ENCODE results near the gene POLR2J3.
"Not testable (repeated sequence)": the region's sequence is repeated elsewhere in the genome, so short reads cannot be mapped to it uniquely, and the experiment has no call there.

DNA sequence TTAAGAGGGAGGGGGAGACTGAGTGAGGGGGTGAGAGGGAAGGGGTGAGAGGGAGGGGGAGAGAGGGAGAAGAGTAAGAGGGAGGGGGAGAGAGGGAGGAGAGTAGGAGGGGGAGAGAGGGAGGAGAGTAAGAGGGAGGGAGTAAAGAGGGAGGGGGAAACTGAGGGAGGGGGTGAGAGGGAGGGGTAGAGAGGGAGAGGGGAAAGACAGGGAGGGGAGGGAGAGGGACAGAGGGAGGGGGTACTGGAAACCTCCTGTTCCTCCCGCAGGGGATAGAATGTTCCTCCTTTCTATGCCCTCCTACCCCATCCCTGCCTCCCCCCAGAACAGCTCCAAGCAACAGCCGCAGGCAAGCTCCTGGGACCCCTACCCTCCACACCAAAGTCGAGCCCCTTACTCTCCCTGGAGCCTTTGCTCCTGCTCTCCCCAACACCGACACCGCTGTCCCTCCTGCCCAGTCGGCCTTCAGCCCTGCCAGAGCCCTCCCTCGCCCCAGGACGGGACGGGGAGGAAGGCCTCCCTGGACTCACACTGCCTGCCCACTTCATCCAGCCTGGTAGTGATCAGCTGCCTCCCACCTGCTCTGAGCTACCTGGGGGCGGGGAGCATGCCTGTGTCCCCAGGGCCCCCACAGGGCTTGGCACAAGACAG is 39.4 kb upstream of the POLR2J3 start:
- TF ChIP-seq GABPA (IDR thresholded peaks at IDR 0.05 in 1 of 2, conservative IDR thresholded peaks at IDR 0.05 in 1 of 2); RAD21 (IDR thresholded peaks at IDR 0.05); FOXA1 (IDR thresholded peaks at IDR 0.05); TAF1 (conservative IDR thresholded peaks at IDR 0.05); ATF3 (IDR thresholded peaks at IDR 0.05): not testable (repeated sequence)
- TF ChIP-seq, protein P1, sequence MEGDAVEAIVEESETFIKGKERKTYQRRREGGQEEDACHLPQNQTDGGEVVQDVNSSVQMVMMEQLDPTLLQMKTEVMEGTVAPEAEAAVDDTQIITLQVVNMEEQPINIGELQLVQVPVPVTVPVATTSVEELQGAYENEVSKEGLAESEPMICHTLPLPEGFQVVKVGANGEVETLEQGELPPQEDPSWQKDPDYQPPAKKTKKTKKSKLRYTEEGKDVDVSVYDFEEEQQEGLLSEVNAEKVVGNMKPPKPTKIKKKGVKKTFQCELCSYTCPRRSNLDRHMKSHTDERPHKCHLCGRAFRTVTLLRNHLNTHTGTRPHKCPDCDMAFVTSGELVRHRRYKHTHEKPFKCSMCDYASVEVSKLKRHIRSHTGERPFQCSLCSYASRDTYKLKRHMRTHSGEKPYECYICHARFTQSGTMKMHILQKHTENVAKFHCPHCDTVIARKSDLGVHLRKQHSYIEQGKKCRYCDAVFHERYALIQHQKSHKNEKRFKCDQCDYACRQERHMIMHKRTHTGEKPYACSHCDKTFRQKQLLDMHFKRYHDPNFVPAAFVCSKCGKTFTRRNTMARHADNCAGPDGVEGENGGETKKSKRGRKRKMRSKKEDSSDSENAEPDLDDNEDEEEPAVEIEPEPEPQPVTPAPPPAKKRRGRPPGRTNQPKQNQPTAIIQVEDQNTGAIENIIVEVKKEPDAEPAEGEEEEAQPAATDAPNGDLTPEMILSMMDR (IDR thresholded peaks at IDR 0.05; ENCODE audit: low read depth, low read length, missing input control): not testable (repeated sequence)

Measured in liver (tissue), 3 donors.